Left ventricle myocardium inferior (tissue), 1 donor: ENCODE data around the gene MAP7. TPM values are rescaled to one million over a fixed set of nuclear protein-coding genes. Genes with fewer than 3 reads are reported as not detected.
"Not testable (repeated sequence)": the region's sequence is repeated elsewhere in the genome, so short reads cannot be mapped to it uniquely, and the experiment has no call there.

Source experiments
- DNase-seq: peaks from one replicate; pipeline ENCODE4 v3.0.0-alpha.2; 2020
- H3K27ac ChIP-seq: fragments of 200-600 bp; replicated peaks from 2 replicates; pipeline ENCODE4 v1.8.0; 2021
- H3K27me3 ChIP-seq: fragments of 200-600 bp; 2 replicates; pipeline ENCODE4 v1.8.0; 2021; ENCODE audit warnings: low read depth
- H3K36me3 ChIP-seq: fragments of 200-600 bp; 2 replicates; pipeline ENCODE4 v1.8.0; 2021
- H3K4me1 ChIP-seq: fragments of 200-600 bp; 2 replicates; pipeline ENCODE4 v1.8.0; 2021
- H3K4me3 ChIP-seq: fragments of 200-600 bp; 2 replicates; pipeline ENCODE4 v1.8.0; 2021; ENCODE audit warnings: mild to moderate bottlenecking, moderate library complexity
- H3K9me3 ChIP-seq: fragments of 200-600 bp; replicated peaks from 2 replicates; pipeline ENCODE4 v1.8.0; 2021
- CTCF ChIP-seq: fragments of 200-600 bp; IDR thresholded peaks from 2 replicates; pipeline ENCODE4 v1.8.0; 2021; ENCODE audit warnings: antibody characterized with exemption, mild to moderate bottlenecking, borderline replicate concordance
- intact Hi-C: fragments of 100-400 bp; cut with micrococcal nuclease; formaldehyde crosslinking; loops from one replicate; pipeline ENCODE4 v1.11.0; 2022
- total RNA-seq: library from RNA; stranded (reverse); fragmentation: NEBNext Ultra II Directional; extraction: Animal tissue kit (Norgen Biotek cat#: 25700); gene quantifications from one replicate; pipeline ENCODE4 v1.2.1, GENCODE V29; 2021
- donor health status: DM: no; HTN: yes; CAD: no; lungs with severe emphysema.

The MAP7 gene
- total RNA-seq, 1 donor from 2014 or later: 3.1 TPM

- no peak for TF ChIP-seq CTCF
- Histone ChIP-seq H3K27me3 (peaks cover 7% of the 10 kb centered on the region), H3K36me3 (no peaks in the 10 kb centered on the region), H3K4me3 (no peak overlapping the region), H3K27ac (no peak overlapping the region), H3K9me3 (no peaks in the 10 kb centered on the region), H3K4me1 (no peaks in the 10 kb centered on the region)
- intact Hi-C loops: loop anchor here (10.0 kb wide), 1 partner anchor 805 kb away; no protein-coding TSS in a partner anchor
- no peak for DNase-seq
Measured at GRCh38 chr6:136309729-136310311, 240.4 kb downstream of the MAP7 start.

GRCh38 chr6:136309171-136309570 lies 241.1 kb downstream of the MAP7 start:
- Histone ChIP-seq H3K4me3 (no peak overlapping the region), H3K4me1 (no peaks in the 10 kb centered on the region), H3K9me3 (no peaks in the 10 kb centered on the region), H3K27ac (no peak overlapping the region), H3K27me3 (peaks cover 7% of the 10 kb centered on the region), H3K36me3 (no peaks in the 10 kb centered on the region)
- TF ChIP-seq CTCF: no peak
- intact Hi-C loops: no loop called here
- DNase-seq: no peak

GRCh38 chr6:136308469-136308868 lies 241.8 kb downstream of the MAP7 start:
- DNase-seq, H3K36me3 ChIP-seq, H3K27me3 ChIP-seq, H3K4me3 ChIP-seq, intact Hi-C loops, H3K9me3 ChIP-seq, H3K27ac ChIP-seq, H3K4me1 ChIP-seq: not testable (repeated sequence)

- H3K4me1 ChIP-seq: no peaks in the 10 kb centered on the region
- no peak for DNase-seq
- intact Hi-C loops: no loop called here
- no peak overlapping the region for H3K27ac ChIP-seq
- no peak overlapping the region for H3K4me3 ChIP-seq
- H3K36me3 ChIP-seq: no peaks in the 10 kb centered on the region
- no peak for TF ChIP-seq CTCF
- no peaks in the 10 kb centered on the region for H3K9me3 ChIP-seq
- no peaks in the 10 kb centered on the region for H3K27me3 ChIP-seq
Measured at GRCh38 chr6:136307351-136307750, 242.9 kb downstream of the MAP7 start.

- no peak for DNase-seq
- H3K27ac ChIP-seq: no peak overlapping the region
- H3K4me1 ChIP-seq: no peaks in the 10 kb centered on the region
- intact Hi-C loops: no loop called here
- no peak overlapping the region for H3K4me3 ChIP-seq
- no peaks in the 10 kb centered on the region for H3K9me3 ChIP-seq
- H3K36me3 ChIP-seq: no peaks in the 10 kb centered on the region
- TF ChIP-seq CTCF: no peak
- H3K27me3 ChIP-seq: no peaks in the 10 kb centered on the region
Measured at GRCh38 chr6:136306466-136306865, 243.8 kb downstream of the MAP7 start.

- Histone ChIP-seq H3K36me3 (no peaks in the 10 kb centered on the region), H3K27me3 (no peaks in the 10 kb centered on the region), H3K9me3 (no peaks in the 10 kb centered on the region), H3K27ac (no peak overlapping the region), H3K4me1 (no peaks in the 10 kb centered on the region), H3K4me3 (no peak overlapping the region)
- no peak for DNase-seq
- TF ChIP-seq CTCF: no peak
- intact Hi-C loops: no loop called here
Measured at GRCh38 chr6:136304410-136304809, 245.8 kb downstream of the MAP7 start.
